ENCODE measurements around the gene DTHD1. TPM values are rescaled to one million over a fixed set of nuclear protein-coding genes. Genes with fewer than 3 reads are reported as not detected.

Gene DTHD1
- total RNA-seq, 1 experiment from 2014 or later: not detected

GRCh38 chr4:36301127-36301526 is 19.7 kb downstream of the DTHD1 start:
- TF ChIP-seq CTCF (conservative IDR thresholded peaks at IDR 0.05; ENCODE audit: low read depth, low read length) (no peak), EZH2 (IDR thresholded peaks at IDR 0.05; ENCODE audit: borderline replicate concordance, low read depth, low read length, poor library complexity, severe bottlenecking) (no peak)
- Histone ChIP-seq H3K4me3 (ENCODE audit: low read depth, low read length, poor library complexity, severe bottlenecking) (no peak overlapping the region), H3K9me3 (ENCODE audit: low read depth, low read length, poor library complexity, severe bottlenecking) (no peaks in the 10 kb centered on the region), H3K4me1 (ENCODE audit: insufficient read depth, low read length, poor library complexity, severe bottlenecking) (no peaks in the 10 kb centered on the region), H3K27ac (ENCODE audit: low read depth, low read length, poor library complexity, severe bottlenecking) (no peak overlapping the region), H3K36me3 (ENCODE audit: insufficient read depth, low read length, poor library complexity, severe bottlenecking) (no peaks in the 10 kb centered on the region), H3K27me3 (replicated peaks; ENCODE audit: insufficient read depth, low read depth, low read length, poor library complexity) (no peaks in the 10 kb centered on the region)
- POLR2A ChIA-PET (ENCODE audit: low non-redundant PET): no interaction called here
- intact Hi-C loops (cut with micrococcal nuclease; ENCODE audit: unreplicated experiment): no loop called here
- BruUV-seq (replicated peaks): no TSS peak
- no peak for DNase-seq (ENCODE audit: low spot score)
- CTCF ChIA-PET: no interaction called here

- TF ChIP-seq CTCF (conservative IDR thresholded peaks at IDR 0.05; ENCODE audit: low read depth, low read length): no peak
- no peaks in the 10 kb centered on the region for H3K36me3 ChIP-seq (ENCODE audit: insufficient read depth, low read length, poor library complexity, severe bottlenecking)
- H3K9me3 ChIP-seq (ENCODE audit: low read depth, low read length, poor library complexity, severe bottlenecking): no peaks in the 10 kb centered on the region
- no peak overlapping the region for H3K4me3 ChIP-seq (ENCODE audit: low read depth, low read length, poor library complexity, severe bottlenecking)
- DNase-seq (ENCODE audit: low spot score): no peak
- H3K27me3 ChIP-seq (replicated peaks; ENCODE audit: insufficient read depth, low read depth, low read length, poor library complexity): no peaks in the 10 kb centered on the region
- H3K27ac ChIP-seq (ENCODE audit: low read depth, low read length, poor library complexity, severe bottlenecking): no peak overlapping the region
- intact Hi-C loops (cut with micrococcal nuclease; ENCODE audit: unreplicated experiment): no loop called here
- ChIA-PET POLR2A (ENCODE audit: low non-redundant PET) (no interaction called here), CTCF (no interaction called here)
- H3K4me1 ChIP-seq (ENCODE audit: insufficient read depth, low read length, poor library complexity, severe bottlenecking): no peaks in the 10 kb centered on the region
- BruUV-seq (replicated peaks): no TSS peak
Measured at GRCh38 chr4:36303426-36304137, 22.2 kb downstream of the DTHD1 start.

- Histone ChIP-seq H3K4me3 (ENCODE audit: low read depth, low read length, poor library complexity, severe bottlenecking) (no peak overlapping the region), H3K27me3 (replicated peaks; ENCODE audit: insufficient read depth, low read depth, low read length, poor library complexity) (no peaks in the 10 kb centered on the region), H3K27ac (ENCODE audit: low read depth, low read length, poor library complexity, severe bottlenecking) (no peak overlapping the region), H3K36me3 (ENCODE audit: insufficient read depth, low read length, poor library complexity, severe bottlenecking) (no peaks in the 10 kb centered on the region), H3K4me1 (ENCODE audit: insufficient read depth, low read length, poor library complexity, severe bottlenecking) (no peaks in the 10 kb centered on the region), H3K9me3 (ENCODE audit: low read depth, low read length, poor library complexity, severe bottlenecking) (no peaks in the 10 kb centered on the region)
- no peak for TF ChIP-seq CTCF (conservative IDR thresholded peaks at IDR 0.05; ENCODE audit: low read depth, low read length)
- TF ChIP-seq EZH2 (IDR thresholded peaks at IDR 0.05; ENCODE audit: borderline replicate concordance, low read depth, low read length, poor library complexity, severe bottlenecking): no peak
- POLR2A ChIA-PET (ENCODE audit: low non-redundant PET): no interaction called here
- no TSS peak for BruUV-seq (replicated peaks)
- CTCF ChIA-PET: no interaction called here
- intact Hi-C loops (cut with micrococcal nuclease; ENCODE audit: unreplicated experiment): no loop called here
- DNase-seq (ENCODE audit: low spot score): no peak
Measured at GRCh38 chr4:36304138-36304681, 22.8 kb downstream of the DTHD1 start.

All from A673 (cell line).